UCSD-AML1 (cell line): Measurements from ENCODE around the gene CTNNB1.
"Not testable (repeated sequence)": the region's sequence is repeated elsewhere in the genome, so short reads cannot be mapped to it uniquely, and the experiment has no call there.

Source experiments
- DNase-seq: peaks from one replicate; lab custom pipeline; 2025; ENCODE audit not compliant: unreplicated experiment; lab: John Stamatoyannopoulos, UW

Gene CTNNB1

DNA sequence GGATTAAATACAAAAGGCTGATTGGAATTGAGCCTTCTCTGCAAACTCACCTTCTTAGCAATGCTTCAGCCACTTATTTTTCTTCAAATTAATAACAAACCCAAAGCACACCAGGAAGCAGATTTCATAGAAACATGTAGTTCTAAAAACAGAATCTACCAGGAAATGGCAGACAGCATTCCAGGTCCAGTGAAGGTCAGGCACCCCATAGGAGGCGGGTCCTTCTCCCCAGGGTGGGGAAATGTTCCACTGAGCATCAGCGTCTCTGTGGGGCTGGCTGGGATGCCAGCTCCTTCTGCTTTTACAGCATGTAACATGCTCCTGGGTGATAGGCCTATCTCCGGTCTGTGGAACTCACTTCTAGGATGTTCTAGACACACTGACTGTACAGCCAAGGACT lies 49.2 kb downstream of the CTNNB1 start:
- no peak for DNase-seq

DNA sequence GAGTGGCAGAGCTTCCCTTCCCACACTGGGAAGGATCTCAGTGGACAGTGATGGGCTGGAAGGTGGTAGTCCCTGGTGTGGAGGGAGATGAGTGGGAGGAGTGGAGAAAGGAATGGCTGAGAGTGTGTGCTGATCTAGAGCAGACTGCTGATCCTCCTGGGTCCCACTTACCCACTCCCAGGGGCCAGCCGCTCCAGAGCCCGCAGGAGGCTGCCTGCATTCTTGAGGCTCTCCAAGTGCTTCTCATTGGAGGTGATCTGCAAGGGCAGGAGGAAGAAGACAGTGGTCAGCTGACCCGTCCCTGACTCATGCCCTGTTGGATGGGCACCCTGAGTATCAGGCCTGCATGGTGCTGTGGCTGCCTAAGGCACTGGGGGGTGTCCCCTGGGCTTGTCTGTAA lies 50.0 kb downstream of the CTNNB1 start:
- DNase-seq, result no peak

DNA sequence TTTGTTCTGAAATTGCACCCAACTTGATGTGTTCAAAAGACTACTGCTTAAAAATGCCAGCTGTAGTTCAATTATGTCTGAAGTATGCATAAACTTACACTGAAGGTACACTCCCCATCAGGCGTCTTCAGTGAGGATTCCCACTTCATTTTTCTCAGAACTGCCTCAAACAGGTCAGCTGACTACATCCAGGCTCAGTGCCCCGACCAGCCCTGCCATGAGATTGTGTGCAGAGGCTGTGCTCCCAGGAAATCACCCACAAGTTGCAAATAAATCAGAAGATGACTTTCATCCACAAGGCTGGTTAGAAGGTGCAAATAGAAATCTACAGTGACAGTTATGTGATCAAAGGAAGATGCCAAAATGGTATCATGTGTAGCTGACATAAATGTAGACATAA lies 51.5 kb downstream of the CTNNB1 start:
- no peak for DNase-seq

DNA sequence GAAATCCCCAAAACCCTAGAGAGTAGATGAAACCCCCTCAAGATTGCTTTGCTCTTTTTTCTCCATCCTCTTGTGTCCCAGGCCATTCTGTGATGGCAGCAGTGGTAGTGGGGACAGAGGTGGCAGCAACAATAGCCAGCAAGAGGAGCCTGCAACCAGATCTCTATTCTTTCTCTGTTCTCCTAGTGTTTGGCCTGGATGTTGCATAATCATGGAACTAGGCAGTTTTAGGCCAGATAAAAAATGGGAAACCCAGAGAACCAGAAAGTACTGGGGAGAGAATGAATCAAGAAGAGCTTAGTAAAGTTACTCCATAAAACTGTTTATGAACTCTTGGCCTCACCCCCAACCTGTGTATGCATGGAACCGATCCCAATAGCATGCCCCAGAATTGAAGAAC lies 52.3 kb downstream of the CTNNB1 start:
- no peak for DNase-seq

DNA sequence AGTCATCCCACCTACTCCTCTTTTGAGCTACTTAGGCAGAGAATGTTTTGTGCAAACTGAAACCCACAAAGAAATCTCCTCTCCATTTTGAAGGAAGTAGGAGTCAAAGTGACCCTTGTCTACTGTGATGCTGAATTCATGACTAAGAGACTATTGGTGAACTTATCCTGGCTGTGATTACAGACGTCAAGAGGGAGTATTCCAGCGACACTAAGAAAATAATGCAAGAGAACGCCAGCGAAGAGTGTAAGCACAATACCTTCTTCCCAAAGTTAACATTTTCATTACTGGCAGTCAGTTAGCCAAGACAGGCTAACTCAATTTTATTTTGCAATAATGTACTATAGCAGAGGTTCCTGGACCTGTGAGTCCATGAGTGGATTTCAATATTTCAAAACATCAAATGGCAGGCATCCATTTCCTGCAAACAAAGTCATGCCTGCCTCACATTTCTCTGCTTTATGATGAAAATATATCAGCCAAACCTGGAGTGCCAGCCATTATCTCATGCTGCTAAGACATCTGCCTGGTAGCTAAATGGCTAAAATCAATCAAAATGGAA lies 59.0 kb downstream of the CTNNB1 start:
- no peak for DNase-seq

DNA sequence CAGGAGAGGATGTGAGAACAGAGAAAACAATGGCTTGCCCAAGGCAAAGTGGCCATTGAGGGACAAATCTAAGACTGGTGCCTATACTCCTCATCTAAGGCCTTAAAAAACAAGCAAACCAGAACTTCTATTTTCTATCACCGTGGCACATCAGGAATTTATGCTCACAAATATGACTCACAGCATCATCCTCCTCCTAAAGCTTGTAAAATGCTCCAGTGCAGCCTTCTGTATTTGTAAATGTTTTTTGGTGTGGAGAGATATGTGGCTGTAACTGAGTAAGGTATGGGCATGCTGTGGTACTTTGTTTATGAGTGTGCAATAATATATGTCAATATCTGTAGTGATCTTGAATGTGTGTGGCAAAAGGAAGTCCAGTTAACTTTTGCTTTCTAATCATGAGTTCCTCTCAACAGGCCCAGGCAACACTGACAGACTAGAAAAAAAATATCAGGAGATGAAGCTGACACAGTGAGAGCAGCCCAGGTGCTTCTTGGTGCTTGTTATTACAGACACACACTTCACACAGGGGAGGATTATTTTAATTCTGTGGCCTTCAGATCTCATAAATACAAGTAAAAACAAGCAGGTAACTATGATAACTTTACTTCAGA lies 60.3 kb downstream of the CTNNB1 start:
- DNase-seq, result no peak

DNA sequence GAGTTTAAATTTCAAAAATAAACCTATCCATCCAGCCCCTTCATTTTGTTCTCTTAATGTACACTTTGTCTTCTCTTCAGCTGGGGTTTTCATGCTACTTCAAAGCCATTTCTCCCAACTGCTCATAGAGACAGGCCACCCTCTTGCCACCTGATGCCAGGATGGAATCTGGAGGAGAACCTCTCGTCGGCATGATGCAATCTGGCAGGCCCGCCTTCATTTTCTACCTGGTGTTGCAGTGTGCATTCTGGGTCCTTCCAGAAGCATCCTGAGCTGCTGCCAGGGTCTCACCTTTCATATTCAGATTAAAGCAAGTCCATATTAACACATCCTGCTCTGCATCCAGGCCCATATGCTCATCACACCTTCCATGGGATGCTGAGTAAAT lies 60.8 kb downstream of the CTNNB1 start:
- DNase-seq, result no peak

DNA sequence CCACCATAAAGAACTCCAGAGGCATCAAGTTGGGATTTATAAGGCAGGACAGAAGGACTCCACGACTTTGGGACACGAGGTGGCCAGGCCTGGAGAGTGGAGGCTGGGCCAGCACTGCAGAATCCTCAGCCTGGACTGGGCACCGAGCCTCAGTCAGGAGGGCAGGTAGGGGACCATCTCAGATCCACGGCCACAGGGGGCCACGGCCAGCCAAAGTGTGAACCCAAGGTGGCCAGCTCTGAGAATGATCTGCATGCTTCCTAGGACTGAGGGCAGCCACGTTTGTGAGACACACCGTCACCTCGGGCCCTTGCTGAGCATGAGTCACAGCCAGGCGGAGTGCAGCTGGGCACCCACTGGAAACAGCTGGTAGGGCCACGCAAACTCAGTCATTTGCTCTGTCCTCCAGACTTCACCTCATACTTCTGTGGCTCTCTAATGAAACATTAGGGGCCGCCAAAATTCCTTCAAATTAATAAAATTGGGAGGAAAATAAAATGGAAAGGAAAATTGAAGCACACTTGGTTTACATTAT lies 65.8 kb downstream of the CTNNB1 start:
- DNase-seq, result no peak

DNA sequence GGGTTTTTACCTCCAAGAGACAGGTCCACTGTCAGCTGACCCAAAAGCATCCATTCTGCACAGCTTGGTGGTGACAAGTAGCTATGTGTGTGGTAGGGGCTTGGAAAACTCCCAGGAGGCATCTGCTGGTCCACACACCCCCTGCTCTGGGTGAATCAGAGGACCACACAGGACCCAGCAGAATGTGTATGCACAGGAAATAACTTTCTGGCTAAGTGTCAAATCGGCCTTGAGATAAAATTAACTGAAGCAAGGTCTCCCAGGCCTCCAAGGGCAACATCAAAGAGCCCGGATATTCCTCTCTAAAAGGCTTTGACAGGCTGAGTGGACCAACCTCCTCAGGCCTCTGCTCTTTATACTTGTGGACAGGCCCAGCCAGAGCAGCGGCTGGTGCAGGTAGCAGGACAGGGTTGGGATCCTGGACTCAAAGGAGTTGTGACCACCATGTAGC lies 66.5 kb downstream of the CTNNB1 start:
- no peak for DNase-seq

DNA sequence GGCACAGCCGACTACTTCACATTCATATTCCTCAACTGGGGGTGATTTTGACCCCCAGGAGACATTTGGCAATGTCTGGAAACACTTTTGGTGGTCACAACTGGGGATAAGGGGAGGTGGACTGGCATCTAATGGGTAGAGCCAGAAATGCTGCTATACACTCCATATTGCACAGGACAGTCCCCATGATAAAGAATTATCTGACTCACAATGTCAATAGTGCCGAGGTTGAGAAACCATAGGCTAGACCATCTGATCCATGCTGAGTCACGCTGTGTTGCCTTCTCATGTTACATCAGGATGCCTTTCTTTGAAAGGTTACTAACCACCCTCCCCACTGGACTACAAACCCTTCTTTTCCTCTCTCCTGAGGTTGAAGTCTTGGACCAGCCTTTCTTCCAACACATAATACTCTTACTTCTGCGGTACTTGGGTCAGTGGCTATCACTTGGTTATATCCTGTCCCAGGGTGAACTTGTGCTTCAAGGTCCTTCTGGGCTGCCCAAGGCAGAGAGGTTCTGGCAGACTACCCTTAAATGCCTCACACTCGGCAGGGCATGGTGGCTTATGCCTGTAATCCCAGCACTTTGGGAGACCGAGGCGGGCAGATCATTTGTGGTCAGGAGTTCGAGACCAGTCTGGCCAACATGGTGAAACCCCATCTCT lies 68.8 kb downstream of the CTNNB1 start:
- DNase-seq, result no peak

DNA sequence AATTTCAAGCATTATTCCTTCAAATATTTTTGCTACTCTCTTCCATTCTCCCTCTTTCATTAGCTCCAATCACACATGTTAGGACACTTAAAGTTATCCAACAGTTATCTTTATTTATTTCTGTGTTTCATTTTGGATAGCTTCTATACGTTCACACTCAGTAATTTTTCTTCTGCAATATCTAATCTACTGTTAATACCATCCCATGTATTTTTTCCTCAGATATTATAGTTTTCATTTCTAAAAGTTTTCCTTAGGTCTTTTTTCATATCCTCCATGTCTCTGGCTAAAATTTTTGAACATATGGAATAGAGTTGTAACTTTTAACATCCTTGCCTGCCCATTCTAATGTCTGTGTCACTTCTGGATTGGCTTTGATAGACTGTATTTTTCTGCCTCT lies 73.4 kb downstream of the CTNNB1 start:
- DNase-seq, result no peak

DNA sequence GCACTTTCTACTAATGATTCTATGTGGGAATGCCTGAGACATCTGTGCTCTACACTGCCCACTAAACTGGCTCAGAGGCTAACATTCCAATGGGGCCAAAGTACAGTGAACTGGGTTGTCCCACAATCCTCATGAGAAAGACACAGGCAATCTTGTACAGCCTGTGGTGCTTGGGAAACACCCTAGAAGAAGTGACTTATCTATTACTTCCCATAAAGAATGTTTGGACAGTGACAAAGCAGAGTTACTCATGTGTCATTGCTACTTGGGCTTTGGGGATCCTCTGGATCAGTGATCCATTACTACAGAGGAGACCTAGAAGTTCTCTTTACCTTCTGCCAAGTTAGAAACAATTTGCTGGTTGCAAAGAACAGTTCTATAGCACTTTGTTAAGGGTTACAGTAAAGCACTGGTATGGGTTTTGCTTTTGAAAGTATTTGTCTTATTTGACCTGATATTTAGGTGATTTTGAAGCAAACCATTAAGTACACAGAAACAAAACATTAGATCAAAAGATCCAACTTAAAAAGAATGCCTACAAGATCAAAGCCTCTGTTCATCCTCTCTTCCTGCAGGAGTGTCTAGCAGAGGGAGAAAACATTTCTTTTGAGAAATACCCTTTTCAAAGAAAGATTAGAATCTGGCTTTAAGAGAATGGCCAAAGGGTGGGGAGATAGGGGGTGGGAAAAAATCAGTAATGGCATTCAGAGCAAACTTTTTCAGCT lies 75.8 kb downstream of the CTNNB1 start:
- no peak for DNase-seq

DNA sequence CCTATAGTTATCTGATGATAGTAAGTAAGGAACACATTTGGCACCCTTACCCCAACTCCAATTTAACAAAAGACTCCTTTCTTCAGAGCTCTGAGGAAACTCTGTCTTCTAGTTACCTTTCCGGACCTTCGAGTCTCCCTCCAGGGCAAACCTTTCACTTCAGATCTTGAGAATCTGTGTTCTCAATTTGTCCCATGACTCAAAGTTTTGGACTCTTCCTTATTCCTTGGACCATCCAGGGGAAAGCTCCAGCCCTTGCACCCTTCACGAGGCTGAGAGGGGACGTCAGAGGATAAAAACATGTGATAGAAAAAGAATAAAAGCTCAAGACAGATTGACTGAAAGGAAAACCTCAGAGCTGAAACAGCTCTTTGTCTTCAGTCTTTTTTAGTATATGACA lies 76.9 kb downstream of the CTNNB1 start:
- DNase-seq, result no peak

DNA sequence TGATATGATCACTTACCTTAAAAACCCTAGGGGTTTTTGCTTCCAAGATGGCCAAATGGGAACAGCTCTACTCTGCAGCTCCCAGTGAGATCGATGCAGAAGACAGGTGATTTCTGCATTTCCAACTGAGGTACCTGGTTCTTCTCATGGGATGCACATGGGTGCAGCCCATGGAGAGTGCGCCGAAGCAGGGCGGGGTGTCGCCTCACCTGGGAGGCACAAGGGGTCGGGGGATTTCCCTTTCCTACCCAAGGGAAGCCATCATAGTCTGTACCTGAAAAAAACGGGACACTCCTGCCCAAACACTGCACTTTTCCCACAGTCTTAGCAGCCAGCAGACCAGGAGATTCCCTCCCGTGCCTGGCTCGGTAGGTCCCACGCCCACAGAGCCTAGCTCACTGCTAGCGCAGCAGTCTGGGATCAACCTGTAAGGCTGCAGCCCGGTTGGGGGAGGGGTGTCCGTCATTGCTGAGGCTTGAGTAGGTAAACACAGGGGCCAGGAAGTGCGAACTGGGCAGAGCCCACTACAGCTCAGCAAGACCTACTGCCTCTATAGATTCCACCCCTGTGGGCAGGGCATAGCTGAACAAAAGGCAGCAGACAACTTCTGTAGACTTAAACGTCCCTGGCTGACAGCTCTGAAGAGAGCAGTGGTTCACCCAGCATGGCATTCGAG lies 78.6 kb downstream of the CTNNB1 start:
- no peak for DNase-seq

DNA sequence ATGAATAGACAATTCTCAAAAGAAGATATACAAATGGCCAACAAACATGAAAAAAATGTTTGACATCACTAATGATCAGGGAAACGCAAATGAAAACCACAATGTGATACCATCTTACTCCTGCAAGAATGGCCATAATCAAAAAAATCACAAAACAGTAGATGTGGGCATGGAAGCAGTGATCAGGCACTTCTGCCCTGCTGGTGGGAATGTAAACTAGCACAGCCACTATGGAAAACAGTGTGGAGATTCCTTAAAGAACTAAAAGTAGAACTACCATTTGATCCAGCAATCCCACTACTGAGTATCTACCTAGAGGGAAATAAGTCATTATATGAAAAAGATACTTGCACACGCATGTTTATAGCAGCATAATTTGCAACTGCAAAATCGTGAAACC lies 85.6 kb downstream of the CTNNB1 start:
- not testable (repeated sequence) for DNase-seq

DNA sequence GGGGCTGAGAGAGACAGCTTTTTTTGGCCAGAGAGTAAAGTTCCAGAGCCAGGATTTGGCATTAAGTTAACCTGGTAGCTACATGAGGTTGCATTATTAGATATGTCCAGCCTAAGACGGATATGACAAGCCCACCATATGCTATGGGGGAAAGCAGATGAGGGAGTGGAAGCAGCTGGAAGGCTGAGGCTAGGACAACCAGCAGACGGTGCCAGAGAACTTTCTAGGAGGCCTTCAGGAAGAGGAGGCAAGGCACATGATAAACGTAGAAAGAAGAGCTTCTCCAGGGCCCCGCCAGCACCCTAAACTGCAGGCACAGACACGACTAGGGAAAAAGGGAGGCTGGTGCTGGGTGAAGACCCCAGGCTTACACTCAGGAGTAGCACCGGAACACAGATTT lies 87.0 kb downstream of the CTNNB1 start:
- DNase-seq, result no peak

DNA sequence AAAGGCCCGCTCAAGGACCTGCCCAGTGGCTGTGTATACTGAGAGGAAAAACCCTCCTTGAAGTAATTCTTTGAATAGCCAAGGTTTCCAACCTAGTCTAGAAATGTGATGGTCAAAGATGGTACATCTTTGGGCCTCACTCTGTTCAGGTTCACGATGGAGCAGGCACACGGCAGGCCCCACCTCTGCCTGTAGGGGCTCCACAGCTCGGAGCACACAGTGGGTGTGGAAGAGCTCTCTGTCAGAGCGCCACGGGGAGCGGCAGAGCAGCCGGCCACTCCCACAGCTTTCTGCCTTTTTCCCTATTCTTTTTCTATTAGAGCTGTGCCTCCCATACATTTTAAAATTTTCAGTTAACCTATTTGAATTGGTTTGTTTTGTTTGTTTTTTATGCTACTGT lies 89.5 kb downstream of the CTNNB1 start:
- no peak for DNase-seq
